ENCODE data around the gene TEAD1. TPM values are rescaled to one million over a fixed set of nuclear protein-coding genes. Genes with fewer than 3 reads are reported as not detected.

TEAD1 gene
- total and polyA plus RNA-seq, 9 of the 15 experiments (the other 6 are each of a cell fraction or from before 2014, with no cell fraction given), result 1.7 to 17.7 (median 10.8) TPM

GRCh38 chr11:12809364-12809763, 135.1 kb downstream of the TEAD1 start:
- H3K79me2 ChIP-seq (ENCODE audit: control insufficient read depth, insufficient read depth, low read length), result peaks cover 11% of the 10 kb centered on the region; the same call in 2 of the 3 replicates
- no peak overlapping the region for H3K27ac ChIP-seq (ENCODE audit: extremely low read depth, low read depth, low read length)
- no peak for TF ChIP-seq ZNF24 (IDR thresholded peaks at IDR 0.05)
- no peak for TF ChIP-seq ZZZ3 (IDR thresholded peaks at IDR 0.05)
- TF ChIP-seq CBX8 (IDR thresholded peaks at IDR 0.05; ENCODE audit: borderline replicate concordance, extremely low read depth, low read depth, low read length, poor library complexity, severe bottlenecking), result no peak
- TF ChIP-seq, protein P1, sequence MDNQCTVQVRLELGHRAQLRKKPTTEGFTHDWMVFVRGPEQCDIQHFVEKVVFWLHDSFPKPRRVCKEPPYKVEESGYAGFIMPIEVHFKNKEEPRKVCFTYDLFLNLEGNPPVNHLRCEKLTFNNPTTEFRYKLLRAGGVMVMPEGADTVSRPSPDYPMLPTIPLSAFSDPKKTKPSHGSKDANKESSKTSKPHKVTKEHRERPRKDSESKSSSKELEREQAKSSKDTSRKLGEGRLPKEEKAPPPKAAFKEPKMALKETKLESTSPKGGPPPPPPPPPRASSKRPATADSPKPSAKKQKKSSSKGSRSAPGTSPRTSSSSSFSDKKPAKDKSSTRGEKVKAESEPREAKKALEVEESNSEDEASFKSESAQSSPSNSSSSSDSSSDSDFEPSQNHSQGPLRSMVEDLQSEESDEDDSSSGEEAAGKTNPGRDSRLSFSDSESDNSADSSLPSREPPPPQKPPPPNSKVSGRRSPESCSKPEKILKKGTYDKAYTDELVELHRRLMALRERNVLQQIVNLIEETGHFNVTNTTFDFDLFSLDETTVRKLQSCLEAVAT (IDR thresholded peaks at IDR 0.05), result no peak
- TF ChIP-seq HDAC2 (IDR thresholded peaks at IDR 0.05), result no peak
- TF ChIP-seq ETV5 (CRISPR knock-in tag; IDR thresholded peaks at IDR 0.05; ENCODE audit: low read depth), result no peak
- TF ChIP-seq SMC3 (conservative IDR thresholded peaks at IDR 0.05; ENCODE audit: insufficient read depth, low read depth, low read length), result no peak
- TF ChIP-seq, protein P2, sequence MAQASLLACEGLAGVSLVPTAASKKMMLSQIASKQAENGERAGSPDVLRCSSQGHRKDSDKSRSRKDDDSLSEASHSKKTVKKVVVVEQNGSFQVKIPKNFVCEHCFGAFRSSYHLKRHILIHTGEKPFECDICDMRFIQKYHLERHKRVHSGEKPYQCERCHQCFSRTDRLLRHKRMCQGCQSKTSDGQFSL (CRISPR knock-in tag; IDR thresholded peaks at IDR 0.05), result no peak
- TF ChIP-seq, protein P2 (tag; IDR thresholded peaks at IDR 0.05), result no peak
- TF ChIP-seq, protein P3, sequence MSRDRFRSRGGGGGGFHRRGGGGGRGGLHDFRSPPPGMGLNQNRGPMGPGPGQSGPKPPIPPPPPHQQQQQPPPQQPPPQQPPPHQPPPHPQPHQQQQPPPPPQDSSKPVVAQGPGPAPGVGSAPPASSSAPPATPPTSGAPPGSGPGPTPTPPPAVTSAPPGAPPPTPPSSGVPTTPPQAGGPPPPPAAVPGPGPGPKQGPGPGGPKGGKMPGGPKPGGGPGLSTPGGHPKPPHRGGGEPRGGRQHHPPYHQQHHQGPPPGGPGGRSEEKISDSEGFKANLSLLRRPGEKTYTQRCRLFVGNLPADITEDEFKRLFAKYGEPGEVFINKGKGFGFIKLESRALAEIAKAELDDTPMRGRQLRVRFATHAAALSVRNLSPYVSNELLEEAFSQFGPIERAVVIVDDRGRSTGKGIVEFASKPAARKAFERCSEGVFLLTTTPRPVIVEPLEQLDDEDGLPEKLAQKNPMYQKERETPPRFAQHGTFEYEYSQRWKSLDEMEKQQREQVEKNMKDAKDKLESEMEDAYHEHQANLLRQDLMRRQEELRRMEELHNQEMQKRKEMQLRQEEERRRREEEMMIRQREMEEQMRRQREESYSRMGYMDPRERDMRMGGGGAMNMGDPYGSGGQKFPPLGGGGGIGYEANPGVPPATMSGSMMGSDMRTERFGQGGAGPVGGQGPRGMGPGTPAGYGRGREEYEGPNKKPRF (IDR thresholded peaks at IDR 0.05; ENCODE audit: low read depth, low read length), result no peak
- TF ChIP-seq ZNF583 (CRISPR knock-in tag; IDR thresholded peaks at IDR 0.05), result no peak
- no peaks in the 10 kb centered on the region for H3K9me3 ChIP-seq (replicated peaks; ENCODE audit: control insufficient read depth, insufficient read depth, low read depth, low read length)
- peaks cover 26 to 42% of the 10 kb centered on the region in 2 experiments for H3K4me1 ChIP-seq (replicated peaks in 1 of 2; ENCODE audit: control insufficient read depth in 2 of 2, insufficient read depth in 2 of 2, low read length in 2 of 2)
- H3K4me3 ChIP-seq, result no peak overlapping the region
- no TSS peak for BruUV-seq (replicated peaks)
- ChIA-PET POLR2A (interaction anchor here (0.6 to 1.7 kb wide), 5 partner anchors 17 to 238 kb away, joined by 3 to 4 read pairs (median 3); no protein-coding TSS in a partner anchor), CTCF (ENCODE audit: low intra/inter-chr PET ratio) (no interaction called here)
- H3K4me2 ChIP-seq (ENCODE audit: insufficient read depth, low read length), result no peak overlapping the region
- intact Hi-C loops (cut with micrococcal nuclease), result no loop called here
- H3K9ac ChIP-seq (ENCODE audit: insufficient read depth in 1 of 2, low read depth in 2 of 2, low read length in 2 of 2), result peak overlapping the region in 1 of 2 experiments; percentile 27; a peak in 1 of 4 replicates
- WGBS (ENCODE audit: insufficient coverage, low coverage, missing lambda C conversion rate), result 84% methylated on average over 3 of the region's 3 CpGs
- H4K20me1 ChIP-seq (replicated peaks; ENCODE audit: control insufficient read depth, insufficient read depth, low read length), result peaks cover 14% of the 10 kb centered on the region; the same call in 1 of the 2 replicates
- H2AFZ ChIP-seq (ENCODE audit: low read depth, low read length), result no peak overlapping the region
- FAIRE-seq, result no peak
- in situ Hi-C loops (cut with MboI), result no loop called here
- no peaks in the 10 kb centered on the region for H3K36me3 ChIP-seq (ENCODE audit: control insufficient read depth, insufficient read depth, low read length)
- no peak for DNase-seq (ENCODE audit: extremely low read depth in 1 of 4, low spot score in 3 of 4)
- no peaks in the 10 kb centered on the region for H3K27me3 ChIP-seq (ENCODE audit: control insufficient read depth in 2 of 2, insufficient read depth in 2 of 2, low read length in 2 of 2)
- no peak for ATAC-seq
- peaks cover 4% of the 10 kb centered on the region for H3K9me1 ChIP-seq (ENCODE audit: control insufficient read depth, insufficient read depth, low read length)
